ENCODE measurements around the gene PNMA8C.
"Not testable (repeated sequence)": the region's sequence is repeated elsewhere in the genome, so short reads cannot be mapped to it uniquely, and the experiment has no call there.

PNMA8C gene

GRCh38 chr19:46386996-46387712 is 41.6 kb downstream of the PNMA8C start:
- DNase-seq: no peak

DNA sequence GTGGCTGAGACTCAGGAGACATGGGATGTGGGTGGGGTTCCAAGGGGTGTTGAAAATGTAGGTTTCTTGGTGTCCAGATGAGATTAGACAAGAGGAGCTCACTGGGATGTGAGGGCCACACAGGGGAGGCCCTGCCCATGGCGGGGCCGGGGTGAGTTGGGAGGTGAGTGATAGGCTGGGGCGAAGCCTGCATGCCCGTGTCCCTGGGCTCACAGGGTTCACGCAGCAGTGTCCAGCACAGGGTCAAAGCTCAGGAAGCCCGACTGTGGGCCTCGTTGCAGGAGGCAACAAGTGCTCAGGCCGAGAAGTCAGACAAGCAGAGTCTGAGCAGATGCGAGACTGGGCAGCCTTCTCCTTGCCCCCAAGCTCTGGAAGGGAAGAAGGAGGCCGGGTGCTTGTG is 42.6 kb downstream of the PNMA8C start:
- no peak for DNase-seq

- no peak for DNase-seq
These were observed 43.1 kb downstream of the PNMA8C start for GRCh38 chr19:46385636-46386035.

DNA sequence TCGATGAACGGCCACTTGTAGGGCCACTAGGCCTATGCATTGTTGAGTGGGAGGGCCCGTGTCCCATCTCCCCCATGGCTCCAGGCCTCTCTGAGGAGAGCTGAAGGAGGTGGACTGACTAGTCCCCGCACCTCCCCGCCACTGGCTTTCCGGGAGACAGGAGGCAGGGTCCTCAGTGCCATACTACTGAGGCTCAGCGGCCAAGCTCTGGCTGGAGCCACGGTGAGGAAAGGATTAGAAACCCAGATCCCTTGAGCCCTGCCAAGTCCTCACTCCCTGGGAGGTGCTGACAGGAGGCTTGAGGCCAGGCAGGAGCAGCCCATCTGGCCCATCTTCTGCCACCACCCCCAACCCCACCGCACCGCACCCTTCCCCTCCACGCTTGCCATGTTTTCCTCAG is 44.3 kb downstream of the PNMA8C start:
- DNase-seq: no peak

DNA sequence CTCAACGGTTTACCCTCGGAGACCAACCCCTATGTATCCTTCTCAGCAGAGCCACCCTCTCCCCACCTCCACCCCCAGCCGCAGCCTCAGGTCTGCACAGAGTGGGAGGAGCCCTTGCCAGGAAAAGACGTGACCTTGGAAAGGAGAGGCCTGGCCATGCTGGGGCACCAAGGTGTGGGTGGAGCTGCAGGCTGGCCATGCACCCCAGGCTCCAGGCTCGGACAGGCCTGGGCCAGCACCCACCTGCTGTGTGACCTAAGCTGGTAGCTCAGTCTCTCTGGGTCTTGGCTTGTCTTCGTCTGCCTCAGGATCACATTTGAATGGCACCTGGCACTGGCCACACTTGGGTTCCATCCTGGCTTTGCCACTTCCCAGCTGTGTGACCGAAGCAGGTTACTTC is 44.9 kb downstream of the PNMA8C start:
- DNase-seq: no peak

DNA sequence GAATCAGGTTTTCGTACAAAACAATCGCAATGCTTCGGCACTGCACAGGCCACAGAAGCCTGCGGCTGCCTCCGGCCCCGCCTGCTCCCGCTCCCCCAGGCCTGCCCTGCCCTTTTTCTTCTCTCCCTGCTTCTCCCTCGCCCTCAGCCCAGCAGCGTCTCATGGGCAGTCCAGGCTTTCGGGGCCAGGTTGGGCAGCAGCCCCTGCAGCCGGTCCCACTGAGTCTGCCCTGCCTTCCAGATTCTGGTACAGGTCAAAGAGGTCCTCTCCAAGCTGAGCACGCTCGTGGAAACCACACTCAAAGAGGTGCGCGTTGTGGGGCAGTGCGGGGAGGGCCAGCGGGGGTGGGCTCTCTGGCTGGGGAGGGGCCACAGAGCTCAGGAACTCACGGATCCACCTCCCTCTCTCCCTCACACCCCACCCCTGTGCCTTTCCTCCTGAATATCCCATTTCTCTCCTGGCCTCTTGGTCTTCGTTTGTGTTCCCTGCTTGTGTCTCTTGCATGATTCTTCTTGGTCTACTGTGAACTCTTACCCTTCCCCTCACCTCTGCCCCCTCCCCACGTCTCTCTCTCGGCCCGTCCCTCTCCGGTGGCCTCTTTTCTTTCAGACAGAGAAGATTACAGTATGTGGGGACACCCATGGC is 45.4 kb downstream of the PNMA8C start:
- no peak for DNase-seq

DNA sequence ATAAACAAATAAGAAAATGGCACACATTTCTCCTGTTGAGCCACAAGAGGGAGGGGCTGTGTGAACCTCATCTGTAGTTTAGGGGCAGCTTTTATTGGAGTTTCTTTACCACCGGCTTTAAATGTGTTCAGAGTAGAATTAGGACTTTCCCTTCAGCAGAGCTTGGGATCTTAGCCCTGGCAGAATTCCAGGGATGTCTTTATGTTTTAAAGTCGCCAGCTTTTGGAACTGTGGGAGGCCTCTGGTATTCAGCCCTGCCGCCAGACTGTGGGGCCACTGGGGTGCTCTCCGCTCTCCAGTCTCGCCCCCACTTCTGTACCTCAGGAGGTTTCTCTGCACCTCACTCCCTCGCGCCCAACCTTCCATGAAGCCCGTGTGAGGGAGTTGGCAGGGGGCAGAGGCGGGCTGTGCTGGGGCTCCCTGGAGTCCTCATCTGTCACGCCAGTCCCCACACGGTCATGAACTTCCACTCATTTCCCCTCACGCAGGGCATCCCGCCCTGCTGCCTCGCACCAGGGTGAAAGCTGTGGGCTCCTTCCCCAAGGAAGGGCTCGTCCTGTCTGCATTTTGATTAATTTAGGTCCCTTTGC is 46.9 kb downstream of the PNMA8C start:
- DNase-seq: no peak

- DNase-seq: no peak
These were observed 47.4 kb downstream of the PNMA8C start for GRCh38 chr19:46381346-46381745.

- DNase-seq: no peak
These were observed 48.0 kb downstream of the PNMA8C start for GRCh38 chr19:46380690-46381089.

GRCh38 chr19:46378268-46378667 is 50.5 kb downstream of the PNMA8C start:
- no peak for DNase-seq

DNA sequence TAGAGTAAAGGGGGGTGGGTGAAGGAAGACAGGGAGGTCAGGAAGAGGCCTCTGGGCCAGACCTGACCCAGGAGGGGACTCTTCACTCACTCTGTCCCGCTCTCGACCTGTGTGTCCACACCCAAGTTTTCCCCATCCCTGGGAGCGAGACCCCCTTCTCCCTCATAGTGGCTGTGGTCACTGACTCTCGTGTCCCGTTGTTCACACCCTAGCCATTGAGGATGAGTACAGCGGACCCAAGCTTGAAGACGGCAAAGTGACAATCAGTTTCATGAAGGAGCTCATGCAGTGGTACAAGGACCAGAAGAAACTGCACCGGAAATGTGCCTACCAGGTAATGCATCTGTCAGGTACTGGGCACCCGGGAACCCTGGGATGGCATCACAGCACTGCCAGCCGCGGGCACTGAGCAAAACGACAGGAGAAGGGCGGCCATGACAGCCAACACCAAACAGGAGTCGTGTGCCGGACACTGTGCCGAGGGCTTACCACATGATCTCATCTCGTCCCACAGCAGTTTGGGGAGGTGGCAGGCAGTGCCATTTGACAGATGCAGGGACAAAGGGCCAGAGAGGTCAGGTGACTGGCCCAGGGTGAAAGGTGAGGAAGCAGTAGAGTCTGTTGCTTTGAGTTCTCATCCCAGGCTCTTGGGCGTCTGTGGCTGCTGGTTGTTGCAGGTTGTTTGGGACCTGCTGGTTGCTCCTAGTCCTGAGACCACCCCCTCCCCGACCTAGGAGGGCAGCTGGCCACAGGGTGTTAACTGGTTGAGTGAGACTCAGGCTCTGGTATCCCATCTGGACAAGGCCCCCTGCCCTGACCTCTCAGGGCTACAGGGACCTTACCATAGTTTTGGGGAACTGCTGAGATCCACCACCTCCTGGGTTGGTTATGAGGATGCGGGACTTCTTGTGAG is 52.2 kb downstream of the PNMA8C start:
- DNase-seq: no peak

GRCh38 chr19:46375476-46376067 is 53.2 kb downstream of the PNMA8C start:
- DNase-seq: not testable (repeated sequence)

All from NCI-H1048 (cell line).